HUES6 (cell line): ENCODE data around the gene APIP.

Source experiments
- H3K27ac ChIP-seq: 2 replicates; pipeline ENCODE4 v1.7.0; 2013; ENCODE audit warnings: low read depth, mild to moderate bottlenecking, low read length, inconsistent platforms
- H3K27me3 ChIP-seq: 2 replicates; pipeline ENCODE4 v1.6.1; 2013; ENCODE audit warnings: low read length; ENCODE audit not compliant: control insufficient read depth, insufficient read depth
- H3K36me3 ChIP-seq: 2 replicates; pipeline ENCODE4 v1.6.1; 2013; ENCODE audit warnings: low read length; ENCODE audit not compliant: control insufficient read depth, insufficient read depth
- H3K4me1 ChIP-seq: 2 replicates; pipeline ENCODE4 v1.6.1; 2013; ENCODE audit warnings: low read length; ENCODE audit not compliant: control insufficient read depth, insufficient read depth
- H3K4me3 ChIP-seq: 2 replicates; pipeline ENCODE4 v1.5.1; 2013; ENCODE audit warnings: low read depth, low read length
- H3K9ac ChIP-seq: one replicate; pipeline ENCODE4 v1.6.1; 2013; ENCODE audit warnings: mild to moderate bottlenecking, low read length
- H3K9me3 ChIP-seq: 2 replicates; pipeline ENCODE4 v1.6.1; 2013; ENCODE audit warnings: low read depth, low read length; ENCODE audit not compliant: control insufficient read depth, insufficient read depth

The APIP gene

GRCh38 chr11:34941688-34942087, 25.5 kb upstream of the APIP start:
- no peaks in the 10 kb centered on the region for H3K36me3 ChIP-seq
- no peaks in the 10 kb centered on the region for H3K27me3 ChIP-seq
- H3K4me3 ChIP-seq, result no peak overlapping the region
- no peak overlapping the region for H3K27ac ChIP-seq
- H3K9ac ChIP-seq, result no peak overlapping the region
- H3K4me1 ChIP-seq, result no peaks in the 10 kb centered on the region
- no peaks in the 10 kb centered on the region for H3K9me3 ChIP-seq

DNA sequence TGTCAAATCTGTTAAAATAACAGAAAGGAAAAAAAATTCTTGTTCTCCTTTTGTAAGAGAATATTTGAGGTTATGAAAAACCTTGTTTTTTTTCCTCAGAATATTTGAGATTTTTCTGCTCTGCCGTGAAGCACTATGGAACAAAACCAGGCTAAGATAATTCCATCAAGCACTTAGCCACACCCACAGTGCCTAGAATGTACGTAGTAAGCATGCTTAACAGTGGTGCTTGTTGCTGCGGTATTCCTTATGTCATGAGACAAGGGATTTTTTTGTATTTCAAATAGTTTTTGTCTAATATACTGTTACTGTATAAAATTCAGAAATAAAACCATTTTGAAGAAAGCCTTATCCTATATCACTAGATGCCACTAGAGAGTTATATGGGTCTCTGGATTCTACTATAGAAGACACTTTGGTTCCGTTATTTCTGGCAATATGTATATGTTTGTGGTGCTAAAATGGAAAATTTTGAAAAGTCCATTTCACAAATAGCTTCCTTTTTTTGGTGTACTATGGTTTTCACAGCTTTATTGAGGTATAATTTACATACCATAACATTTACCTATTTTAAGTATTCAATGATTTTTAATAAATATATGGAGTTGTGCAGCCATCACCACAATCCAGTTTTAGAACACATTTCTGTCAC, 24.0 kb upstream of the APIP start:
- Histone ChIP-seq H3K4me3 (no peak overlapping the region), H3K9ac (no peak overlapping the region), H3K36me3 (no peaks in the 10 kb centered on the region), H3K4me1 (no peaks in the 10 kb centered on the region), H3K27me3 (no peaks in the 10 kb centered on the region), H3K9me3 (no peaks in the 10 kb centered on the region), H3K27ac (no peak overlapping the region)

GRCh38 chr11:34938611-34939010, 22.4 kb upstream of the APIP start:
- Histone ChIP-seq H3K4me1 (no peaks in the 10 kb centered on the region), H3K9ac (no peak overlapping the region), H3K4me3 (no peak overlapping the region)

DNA sequence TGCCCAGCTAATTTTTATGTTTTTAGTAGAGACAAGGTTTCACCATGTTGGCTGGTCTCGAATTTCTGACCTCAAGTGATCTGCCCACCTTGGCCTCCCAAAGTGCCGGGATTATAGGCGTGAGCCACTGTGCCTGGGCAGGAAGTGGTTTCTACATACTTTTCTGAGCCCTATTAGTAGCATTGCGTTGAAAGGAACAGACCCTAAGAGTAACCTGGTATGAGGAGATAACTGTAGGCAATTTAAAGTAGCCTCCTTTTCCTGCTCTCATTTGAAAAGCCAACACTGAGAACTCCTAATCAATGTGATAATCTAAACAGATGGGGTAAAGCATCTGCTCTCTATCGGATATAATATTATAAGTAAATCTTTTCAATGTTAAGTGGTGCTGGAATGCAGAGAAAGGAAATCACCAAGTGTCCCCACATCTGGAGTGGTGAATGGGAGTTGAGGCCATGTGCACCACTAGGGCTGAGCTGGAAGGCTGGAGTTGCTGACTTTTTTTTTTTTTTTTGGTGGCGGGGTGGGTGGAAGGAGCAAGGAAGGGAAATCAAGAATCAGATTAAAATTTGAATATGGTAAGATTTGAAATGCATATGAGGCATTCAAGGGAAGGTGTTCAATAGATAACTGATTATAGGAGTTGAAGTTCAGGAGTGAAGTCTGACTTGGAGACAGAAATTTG, 20.9 kb upstream of the APIP start:
- no peaks in the 10 kb centered on the region for H3K9me3 ChIP-seq
- no peak overlapping the region for H3K27ac ChIP-seq
- H3K36me3 ChIP-seq, result peaks cover 5% of the 10 kb centered on the region; the same call in 1 of the 2 replicates
- H3K9ac ChIP-seq, result no peak overlapping the region
- no peaks in the 10 kb centered on the region for H3K4me1 ChIP-seq
- no peaks in the 10 kb centered on the region for H3K27me3 ChIP-seq
- no peak overlapping the region for H3K4me3 ChIP-seq

More at GRCh38 chr11:34938611-34939010, 22.4 kb upstream of the APIP start:
- Histone ChIP-seq H3K27ac (no peak overlapping the region), H3K36me3 (no peaks in the 10 kb centered on the region), H3K27me3 (no peaks in the 10 kb centered on the region), H3K9me3 (no peaks in the 10 kb centered on the region)

GRCh38 chr11:34929794-34930763, 13.9 kb upstream of the APIP start:
- H3K36me3 ChIP-seq, result peaks cover 6% of the 10 kb centered on the region; the same call in 1 of the 2 replicates
- H3K9me3 ChIP-seq, result no peaks in the 10 kb centered on the region
- no peak overlapping the region for H3K27ac ChIP-seq
- no peak overlapping the region for H3K9ac ChIP-seq
- no peaks in the 10 kb centered on the region for H3K27me3 ChIP-seq
- H3K4me1 ChIP-seq, result peaks cover 19% of the 10 kb centered on the region
- no peak overlapping the region for H3K4me3 ChIP-seq

GRCh38 chr11:34928960-34929680, 12.9 kb upstream of the APIP start:
- Histone ChIP-seq H3K27ac (no peak overlapping the region), H3K4me3 (no peak overlapping the region), H3K4me1 (peaks cover 19% of the 10 kb centered on the region)

GRCh38 chr11:34928268-34928959, 12.2 kb upstream of the APIP start:
- Histone ChIP-seq H3K27me3 (no peaks in the 10 kb centered on the region), H3K9ac (no peak overlapping the region), H3K36me3 (peaks cover 6% of the 10 kb centered on the region; the same call in 1 of the 2 replicates), H3K9me3 (no peaks in the 10 kb centered on the region), H3K4me1 (peaks cover 19% of the 10 kb centered on the region), H3K4me3 (no peak overlapping the region), H3K27ac (no peak overlapping the region)

More at GRCh38 chr11:34928960-34929680, 12.9 kb upstream of the APIP start:
- Histone ChIP-seq H3K36me3 (peaks cover 6% of the 10 kb centered on the region; the same call in 1 of the 2 replicates), H3K27me3 (no peaks in the 10 kb centered on the region), H3K9ac (no peak overlapping the region), H3K9me3 (no peaks in the 10 kb centered on the region)

DNA sequence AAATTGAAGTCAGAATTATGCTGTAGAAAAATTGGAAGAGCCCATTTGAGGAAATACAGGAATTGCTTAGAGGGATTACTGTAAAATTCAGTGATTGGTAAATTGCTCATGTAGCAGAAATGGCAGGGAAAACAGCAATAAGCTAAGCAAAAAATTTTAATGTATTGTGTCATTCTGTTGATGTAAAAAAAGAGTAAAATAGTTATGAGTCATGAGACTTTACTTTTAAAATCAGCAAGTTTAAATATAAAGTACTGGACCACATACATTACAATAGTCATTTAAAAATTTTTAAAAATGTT, 10.6 kb upstream of the APIP start:
- no peak overlapping the region for H3K9ac ChIP-seq
- H3K27me3 ChIP-seq, result no peaks in the 10 kb centered on the region
- H3K4me3 ChIP-seq, result no peak overlapping the region
- no peaks in the 10 kb centered on the region for H3K9me3 ChIP-seq
- no peaks in the 10 kb centered on the region for H3K36me3 ChIP-seq
- peaks cover 19% of the 10 kb centered on the region for H3K4me1 ChIP-seq
- no peak overlapping the region for H3K27ac ChIP-seq

- Histone ChIP-seq H3K9me3 (no peaks in the 10 kb centered on the region), H3K4me3 (no peak overlapping the region), H3K36me3 (no peaks in the 10 kb centered on the region), H3K4me1 (peaks cover 19% of the 10 kb centered on the region), H3K27me3 (no peaks in the 10 kb centered on the region), H3K27ac (no peak overlapping the region), H3K9ac (no peak overlapping the region)
Measured at GRCh38 chr11:34926101-34926830, 10.1 kb upstream of the APIP start.

- Histone ChIP-seq H3K27me3 (no peaks in the 10 kb centered on the region), H3K27ac (no peak overlapping the region), H3K36me3 (0 out of 2 replicates have a peak, but pooled peaks cover 4% of the 10 kb centered on the region), H3K4me3 (no peak overlapping the region), H3K9ac (no peak overlapping the region), H3K9me3 (no peaks in the 10 kb centered on the region), H3K4me1 (peaks cover 12% of the 10 kb centered on the region)
Measured at GRCh38 chr11:34924714-34925113, 8.5 kb upstream of the APIP start.
